Natural killer cell (primary cell): ENCODE results near the gene ITGAE. TPM values are rescaled to one million over a fixed set of nuclear protein-coding genes. Genes with fewer than 3 reads are reported as not detected.

Experiments used
- ATAC-seq, 3 donors: fragments of 150-1000 bp in 2 of 3; fragments of 200-7000 bp in 1 of 3; cut with Tn5 transposase; 1 replicate in 1 of 3; 2 replicates in 2 of 3; pipeline ENCODE4 v1.10.0; 2021; ENCODE audit warnings: mild to moderate bottlenecking in 2 of 3, moderate library complexity in 2 of 3
- DNase-seq, 2 donors: peaks; one replicate each; pipeline versions ENCODE4 v3.0.0 to v3.0.0-alpha.2; 2013 to 2021; ENCODE audit warnings: mixed read lengths in 1 of 2
- H3K27ac ChIP-seq: one replicate; pipeline ENCODE4 v1.5.1; 2013; ENCODE audit warnings: mild to moderate bottlenecking, low read length
- H3K27me3 ChIP-seq: one replicate; pipeline ENCODE4 v1.6.1; 2013; ENCODE audit warnings: low read length; ENCODE audit not compliant: control insufficient read depth, insufficient read depth
- H3K36me3 ChIP-seq: one replicate; pipeline ENCODE4 v1.6.1; 2013; ENCODE audit warnings: low read length; ENCODE audit not compliant: control insufficient read depth, insufficient read depth
- H3K4me1 ChIP-seq: one replicate; pipeline ENCODE4 v1.6.1; 2013; ENCODE audit warnings: low read length; ENCODE audit not compliant: control insufficient read depth, insufficient read depth
- H3K4me3 ChIP-seq: one replicate; pipeline ENCODE4 v1.5.1; 2013; ENCODE audit warnings: low read length
- H3K9me3 ChIP-seq: one replicate; pipeline ENCODE4 v1.6.1; 2013; ENCODE audit warnings: low read length; ENCODE audit not compliant: control insufficient read depth, insufficient read depth
- H3K27ac Mint-ChIP-seq, 2 donors: one replicate each; pipeline ENCODE4 v1.8.0; 2022; ENCODE audit warnings: mild to moderate bottlenecking in 2 of 2, mixed read lengths in 2 of 2, moderate library complexity in 1 of 2
- H3K27me3 Mint-ChIP-seq, 2 donors: one replicate each; pipeline ENCODE4 v1.8.0; 2022; ENCODE audit warnings: low read depth in 2 of 2, mixed read lengths in 2 of 2
- H3K36me3 Mint-ChIP-seq: one replicate; pipeline ENCODE4 v1.8.0; 2022; ENCODE audit warnings: mixed read lengths
- H3K4me1 Mint-ChIP-seq, 2 donors: one replicate each; pipeline ENCODE4 v1.8.0; 2022; ENCODE audit warnings: mixed read lengths in 2 of 2
- H3K4me3 Mint-ChIP-seq: one replicate; pipeline ENCODE4 v1.8.0; 2022; ENCODE audit warnings: mild to moderate bottlenecking, moderate library complexity, mixed read lengths
- H3K9me3 Mint-ChIP-seq, 2 donors: one replicate each; pipeline ENCODE4 v1.8.0; 2022; ENCODE audit warnings: mixed read lengths in 2 of 2
- WGBS: methylation state at CpG from one replicate; pipeline ENCODE4 v1.1.7; 2013; ENCODE audit warnings: missing lambda C conversion rate; ENCODE audit not compliant: insufficient coverage; 5-methylcytosine and 5-hydroxymethylcytosine counted together
- intact Hi-C: fragments of 100-400 bp; cut with micrococcal nuclease; formaldehyde crosslinking; loops from one replicate; pipeline ENCODE4 v1.14.2; 2022
- total RNA-seq, 4 donors: library from RNA; stranded (reverse); fragments of 120-200 nt in 1 of 4; gene quantifications; one replicate each; pipeline versions ENCODE4 v1.2.3 to v1.2.4, GENCODE V29; 2013 to 2022
- TF ChIP-seq, protein P1 (sequence below): fragments of 200-600 bp; IDR thresholded peaks from one replicate; pipeline ENCODE4 v1.8.0; 2022; ENCODE audit warnings: antibody characterized with exemption

The ITGAE gene
- total RNA-seq, 3 donors from 2014 or later (not counting 1 experiment from before 2014, with no cell fraction given), result 12.8 to 13.8 (median 13.8) TPM

DNA sequence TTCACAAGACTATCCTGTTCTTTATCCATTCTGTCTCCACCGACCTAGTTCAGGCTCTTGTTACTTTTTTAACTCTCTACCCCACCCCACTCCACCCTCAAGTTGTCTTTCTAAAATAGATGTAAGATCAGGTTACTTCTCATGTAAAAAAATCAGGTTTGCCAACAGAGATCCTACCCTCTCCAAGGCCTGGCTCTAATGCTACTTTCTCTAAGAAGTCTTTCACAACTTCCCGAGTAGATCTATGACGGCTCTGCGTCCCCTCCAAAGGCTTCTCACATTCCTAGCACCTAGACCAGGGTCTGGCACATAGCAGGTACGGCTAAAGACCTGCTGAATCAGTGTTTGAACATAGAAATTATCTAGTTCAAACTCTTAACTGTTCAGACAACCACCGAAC, 14.1 kb upstream of the ITGAE start:
- DNase-seq (no peak), ATAC-seq (no peak)
- no peaks in the 10 kb centered on the region for H3K27me3 ChIP-seq
- Mint-ChIP-seq H3K9me3 (no peaks in the 10 kb centered on the region), H3K27me3 (no peaks in the 10 kb centered on the region), H3K36me3 (peaks cover 28% of the 10 kb centered on the region), H3K4me3 (no peak overlapping the region), H3K4me1 (no peaks in the 10 kb centered on the region), H3K27ac (no peak overlapping the region)
- WGBS, result 98% methylated on average over 5 of the region's 6 CpGs
- peaks cover 86% of the 10 kb centered on the region for H3K36me3 ChIP-seq
- no peak overlapping the region for H3K27ac ChIP-seq
- intact Hi-C loops, result no loop called here
- TF ChIP-seq, protein P1, sequence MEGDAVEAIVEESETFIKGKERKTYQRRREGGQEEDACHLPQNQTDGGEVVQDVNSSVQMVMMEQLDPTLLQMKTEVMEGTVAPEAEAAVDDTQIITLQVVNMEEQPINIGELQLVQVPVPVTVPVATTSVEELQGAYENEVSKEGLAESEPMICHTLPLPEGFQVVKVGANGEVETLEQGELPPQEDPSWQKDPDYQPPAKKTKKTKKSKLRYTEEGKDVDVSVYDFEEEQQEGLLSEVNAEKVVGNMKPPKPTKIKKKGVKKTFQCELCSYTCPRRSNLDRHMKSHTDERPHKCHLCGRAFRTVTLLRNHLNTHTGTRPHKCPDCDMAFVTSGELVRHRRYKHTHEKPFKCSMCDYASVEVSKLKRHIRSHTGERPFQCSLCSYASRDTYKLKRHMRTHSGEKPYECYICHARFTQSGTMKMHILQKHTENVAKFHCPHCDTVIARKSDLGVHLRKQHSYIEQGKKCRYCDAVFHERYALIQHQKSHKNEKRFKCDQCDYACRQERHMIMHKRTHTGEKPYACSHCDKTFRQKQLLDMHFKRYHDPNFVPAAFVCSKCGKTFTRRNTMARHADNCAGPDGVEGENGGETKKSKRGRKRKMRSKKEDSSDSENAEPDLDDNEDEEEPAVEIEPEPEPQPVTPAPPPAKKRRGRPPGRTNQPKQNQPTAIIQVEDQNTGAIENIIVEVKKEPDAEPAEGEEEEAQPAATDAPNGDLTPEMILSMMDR, result no peak
- no peaks in the 10 kb centered on the region for H3K9me3 ChIP-seq
- H3K4me1 ChIP-seq, result no peaks in the 10 kb centered on the region
- H3K4me3 ChIP-seq, result no peak overlapping the region

GRCh38 chr17:3814361-3814760, 13.4 kb upstream of the ITGAE start:
- no peaks in the 10 kb centered on the region for H3K4me1 ChIP-seq
- 96% methylated on average over 13 of the region's 13 CpGs for WGBS
- no peak overlapping the region for H3K4me3 ChIP-seq
- peaks cover 32% of the 10 kb centered on the region for H3K36me3 Mint-ChIP-seq
- H3K27me3 ChIP-seq, result no peaks in the 10 kb centered on the region
- H3K4me3 Mint-ChIP-seq, result no peak overlapping the region
- intact Hi-C loops, result no loop called here
- H3K9me3 Mint-ChIP-seq, result no peaks in the 10 kb centered on the region
- no peaks in the 10 kb centered on the region for H3K4me1 Mint-ChIP-seq
- ATAC-seq (no peak), DNase-seq (no peak)
- H3K27ac Mint-ChIP-seq, result no peak overlapping the region
- no peaks in the 10 kb centered on the region for H3K9me3 ChIP-seq
- TF ChIP-seq, protein P1, result no peak
- peaks cover 81% of the 10 kb centered on the region for H3K36me3 ChIP-seq
- no peak overlapping the region for H3K27ac ChIP-seq
- no peaks in the 10 kb centered on the region for H3K27me3 Mint-ChIP-seq

GRCh38 chr17:3813171-3813570, 12.2 kb upstream of the ITGAE start:
- Histone ChIP-seq H3K4me3 (no peak overlapping the region), H3K27ac (no peak overlapping the region), H3K4me1 (no peaks in the 10 kb centered on the region), H3K36me3 (peaks cover 77% of the 10 kb centered on the region), H3K27me3 (no peaks in the 10 kb centered on the region), H3K9me3 (no peaks in the 10 kb centered on the region)
- TF ChIP-seq, protein P1, result no peak
- Mint-ChIP-seq H3K27me3 (no peaks in the 10 kb centered on the region), H3K4me3 (no peak overlapping the region), H3K36me3 (peaks cover 24% of the 10 kb centered on the region), H3K27ac (no peak overlapping the region), H3K4me1 (no peaks in the 10 kb centered on the region), H3K9me3 (no peaks in the 10 kb centered on the region)
- DNase-seq (no peak), ATAC-seq (no peak)
- intact Hi-C loops, result no loop called here
- 97% methylated on average over 15 of the region's 15 CpGs for WGBS

DNA sequence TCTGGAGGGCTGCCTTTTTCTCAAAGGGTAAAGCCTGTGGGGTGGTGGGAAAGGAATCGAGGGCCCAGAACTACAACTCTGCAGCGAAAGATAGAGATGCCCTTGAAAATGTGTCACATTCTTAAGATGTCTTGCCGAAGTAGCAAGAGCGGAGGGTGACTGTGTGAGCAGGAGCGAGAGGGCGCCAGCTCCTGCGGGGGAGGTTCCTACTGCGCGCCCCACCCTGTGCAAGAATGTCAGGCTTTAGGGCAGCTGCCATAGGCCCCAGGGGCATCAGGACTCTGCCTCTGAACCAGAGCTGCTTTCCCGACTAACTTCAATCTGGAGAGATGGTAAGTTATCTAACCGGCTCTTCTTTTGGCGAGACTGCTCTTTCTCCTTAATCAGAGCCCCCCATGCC, 11.8 kb upstream of the ITGAE start:
- H3K4me1 ChIP-seq, result no peaks in the 10 kb centered on the region
- no peaks in the 10 kb centered on the region for H3K27me3 Mint-ChIP-seq
- intact Hi-C loops, result no loop called here
- no peaks in the 10 kb centered on the region for H3K4me1 Mint-ChIP-seq
- H3K4me3 Mint-ChIP-seq, result no peak overlapping the region
- DNase-seq, result no peak
- no peaks in the 10 kb centered on the region for H3K27me3 ChIP-seq
- H3K4me3 ChIP-seq, result no peak overlapping the region
- peaks cover 75% of the 10 kb centered on the region for H3K36me3 ChIP-seq
- TF ChIP-seq, protein P1, result no peak
- H3K9me3 ChIP-seq, result no peaks in the 10 kb centered on the region
- H3K27ac ChIP-seq, result no peak overlapping the region
- 98% methylated on average over 12 of the region's 12 CpGs for WGBS
- H3K36me3 Mint-ChIP-seq, result peaks cover 22% of the 10 kb centered on the region
- H3K9me3 Mint-ChIP-seq, result no peaks in the 10 kb centered on the region
- H3K27ac Mint-ChIP-seq, result no peak overlapping the region
- no peak for ATAC-seq
